GM18873 (cell line): ENCODE data around the gene RBM26.

Source experiments
- ATAC-seq: cut with Tn5 transposase; IDR thresholded peaks from one replicate; pipeline ENCODE4 v1.9.1; 2021; ENCODE audit warnings: mild to moderate bottlenecking, moderate library complexity, moderate number of reproducible peaks; ENCODE audit not compliant: unreplicated experiment, low FRiP score

Gene RBM26

DNA sequence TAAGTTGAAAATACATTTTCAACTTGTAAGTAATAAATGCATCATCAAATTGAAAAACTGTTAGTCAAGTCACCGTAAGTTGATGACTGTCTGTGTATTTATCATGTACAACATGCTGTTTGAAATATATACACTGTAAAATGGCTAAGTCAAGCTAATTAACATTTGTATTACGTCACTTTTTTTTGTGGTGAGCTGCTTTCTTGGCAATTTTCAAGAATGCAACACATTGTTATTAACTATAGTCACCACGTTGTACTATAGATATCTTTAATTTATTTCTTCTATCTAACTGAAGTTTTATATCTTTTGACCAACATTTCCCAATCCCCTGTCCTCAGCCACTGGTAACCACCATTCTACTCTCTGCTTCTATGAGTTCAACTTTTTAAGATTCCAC, 57.0 kb downstream of the RBM26 start:
- no peak for ATAC-seq

DNA sequence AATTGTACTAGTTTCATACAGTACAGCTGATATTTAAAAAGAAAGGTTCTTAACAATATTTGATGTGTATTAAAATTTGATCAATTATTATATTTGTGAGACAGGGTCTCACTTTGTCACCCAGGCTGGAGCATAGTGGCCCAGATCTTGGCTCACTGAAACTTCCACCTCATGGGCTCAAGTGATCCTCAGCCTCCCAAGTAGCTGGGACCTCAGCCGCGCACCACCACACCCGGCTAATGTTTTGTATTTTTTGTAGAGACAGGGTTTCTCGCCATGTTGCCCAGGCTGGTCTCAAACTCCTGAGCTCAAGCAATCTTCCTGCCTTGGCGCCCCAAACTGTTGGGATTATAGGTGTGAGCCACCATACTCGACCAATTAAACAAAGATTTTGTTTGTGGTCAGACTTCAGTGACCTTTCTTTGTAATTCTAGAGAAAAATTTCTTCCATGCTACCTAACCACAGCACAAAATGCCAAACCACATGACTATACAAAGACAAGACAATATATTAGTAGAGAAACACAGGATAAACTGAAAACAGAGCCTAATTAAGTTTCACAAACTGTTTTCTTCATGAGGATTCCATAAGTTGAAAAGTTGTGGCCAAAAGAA, 59.6 kb downstream of the RBM26 start:
- ATAC-seq: no peak

DNA sequence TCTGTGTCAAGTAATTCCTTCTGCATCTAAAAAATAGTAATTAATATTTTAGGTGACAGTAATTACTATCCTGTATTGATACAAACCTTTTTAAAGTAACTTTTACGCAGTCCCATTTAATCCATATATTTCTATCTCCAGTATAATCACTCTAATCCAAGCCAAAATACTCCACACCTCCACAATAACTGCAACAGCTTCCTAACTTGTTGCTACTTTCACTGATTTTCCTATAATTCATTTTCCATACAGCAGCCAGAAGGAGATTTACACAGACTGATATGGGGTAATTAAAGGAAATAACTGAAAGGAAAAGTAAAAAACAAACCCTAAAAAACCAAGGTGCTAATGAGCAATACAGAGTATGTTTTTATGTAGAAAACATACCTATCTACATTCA, 64.9 kb downstream of the RBM26 start:
- ATAC-seq: no peak

DNA sequence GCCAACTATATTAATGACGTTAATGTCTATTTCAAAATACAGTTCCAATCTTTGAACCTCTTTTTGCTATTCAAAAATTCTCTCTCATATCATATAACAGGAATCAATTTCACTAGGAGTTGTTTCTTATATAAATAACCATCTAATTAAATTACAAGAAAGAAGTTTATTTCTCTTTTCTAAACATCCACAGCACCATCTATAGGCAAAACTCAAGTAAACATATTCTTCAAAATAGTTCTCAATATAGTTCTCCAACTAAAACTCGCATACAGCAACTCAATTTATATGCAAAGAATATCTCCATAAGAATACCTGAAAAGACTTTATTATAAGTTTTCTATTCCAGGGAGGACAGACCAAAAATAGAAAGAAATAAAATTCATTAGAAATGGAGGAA, 65.6 kb downstream of the RBM26 start:
- no peak for ATAC-seq

DNA sequence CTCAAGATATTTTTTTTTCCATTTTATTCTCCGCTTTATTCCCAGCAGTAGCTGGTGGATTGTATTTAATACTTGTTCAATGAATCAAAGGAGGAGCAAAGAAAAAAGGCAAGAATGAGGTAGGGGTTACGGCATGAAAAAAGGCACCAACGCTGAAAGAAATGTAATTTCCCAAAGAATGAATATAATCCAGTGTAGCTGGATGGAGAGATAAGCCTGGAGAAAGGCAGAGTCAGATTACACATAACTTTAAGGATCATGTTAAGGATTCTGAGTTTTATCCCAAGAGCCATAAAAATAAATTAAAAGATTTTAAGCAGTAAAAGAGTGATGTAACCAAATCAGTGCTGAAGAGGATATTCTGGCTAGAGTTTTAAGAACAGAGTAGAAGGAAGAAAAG, 67.7 kb downstream of the RBM26 start:
- ATAC-seq: no peak

DNA sequence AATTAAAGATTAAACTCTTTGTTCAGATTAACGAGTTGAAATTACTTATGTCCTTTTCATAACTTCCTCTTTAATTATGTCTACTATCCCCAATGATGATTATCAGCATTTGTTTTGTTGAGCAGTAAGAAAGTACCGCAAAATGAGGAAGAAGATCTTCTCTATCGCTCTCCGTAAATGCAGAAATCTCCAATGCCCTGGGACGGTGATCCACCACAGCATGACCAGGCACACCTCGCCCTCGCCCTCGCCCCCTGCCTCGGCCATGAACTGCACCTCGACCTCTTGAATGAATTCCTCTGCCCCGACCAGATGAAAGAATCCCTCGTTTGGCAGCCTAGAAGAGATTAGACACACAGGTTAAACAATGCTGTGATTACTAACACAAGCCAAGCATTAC, 69.1 kb downstream of the RBM26 start:
- no peak for ATAC-seq

DNA sequence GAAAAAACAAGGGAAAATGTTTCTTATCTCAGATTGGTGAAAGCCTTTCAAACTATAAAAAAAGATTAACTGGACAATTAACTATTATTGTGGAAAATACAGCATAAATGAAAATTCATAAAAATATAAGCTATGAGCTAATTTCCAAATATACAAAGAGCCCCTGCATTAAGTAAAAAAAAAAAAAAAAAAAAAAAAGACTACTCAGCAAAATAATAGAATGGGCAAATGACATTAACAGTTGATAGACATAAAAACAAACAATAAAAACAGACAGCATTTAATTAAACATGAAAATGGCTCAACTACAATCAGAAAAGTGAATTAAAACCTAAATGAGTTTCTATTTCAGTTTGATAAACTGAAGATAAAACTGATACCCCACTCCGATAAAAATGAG, 77.5 kb downstream of the RBM26 start:
- ATAC-seq: no peak

DNA sequence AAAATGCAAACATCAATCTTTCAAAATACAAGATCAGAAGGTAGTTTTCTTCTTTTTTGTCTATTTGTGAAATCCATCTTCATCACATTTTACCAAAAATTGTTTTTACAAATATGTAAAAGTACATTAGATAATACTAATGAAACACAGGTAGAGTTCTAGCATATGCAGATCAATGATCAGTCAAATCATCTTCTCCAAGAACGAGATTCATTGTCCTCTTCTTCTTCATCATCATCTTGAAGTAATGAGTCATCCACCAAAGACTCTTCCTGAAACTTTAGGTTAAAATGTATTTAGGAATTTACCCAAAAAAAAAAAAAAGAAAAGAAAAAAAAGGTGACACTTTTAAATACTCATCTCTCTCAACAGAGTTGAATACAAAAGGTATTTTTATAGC, 85.6 kb downstream of the RBM26 start:
- no peak for ATAC-seq

DNA sequence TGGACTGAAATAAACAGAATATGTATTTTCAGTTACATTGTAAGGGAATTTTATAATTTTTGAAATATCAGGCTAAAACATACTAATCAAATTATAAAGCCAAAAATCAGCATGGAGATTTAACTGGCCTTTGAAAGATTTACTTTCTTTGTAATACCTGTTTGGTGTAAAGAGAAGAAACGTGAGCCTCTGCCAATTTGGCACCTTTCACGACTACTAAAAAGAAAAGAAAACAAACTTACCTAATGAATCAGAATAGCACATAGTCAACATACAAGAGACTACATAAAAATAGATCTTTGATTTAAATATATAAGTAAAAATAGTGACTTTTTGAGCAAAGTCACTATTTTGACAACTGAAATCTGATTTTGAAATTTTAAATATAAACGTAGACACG, 87.4 kb downstream of the RBM26 start:
- no peak for ATAC-seq

DNA sequence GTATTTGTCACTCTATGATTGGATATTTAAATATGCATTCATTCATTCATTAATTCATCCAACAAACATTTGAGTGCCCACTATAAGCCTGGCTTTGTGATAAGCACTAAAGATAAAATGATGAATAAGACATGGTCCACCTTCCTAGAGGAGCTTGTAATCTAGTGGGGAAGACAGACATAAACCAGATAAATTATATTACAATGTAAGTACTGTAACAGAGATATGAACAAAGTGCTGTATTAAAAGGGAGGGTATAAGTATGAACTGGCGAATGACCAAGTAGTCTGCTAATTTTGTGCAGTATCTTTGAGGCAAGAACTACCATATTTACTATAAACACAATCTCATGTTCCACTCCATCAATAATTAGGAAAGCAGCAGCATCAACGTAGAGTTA, 88.2 kb downstream of the RBM26 start:
- no peak for ATAC-seq

DNA sequence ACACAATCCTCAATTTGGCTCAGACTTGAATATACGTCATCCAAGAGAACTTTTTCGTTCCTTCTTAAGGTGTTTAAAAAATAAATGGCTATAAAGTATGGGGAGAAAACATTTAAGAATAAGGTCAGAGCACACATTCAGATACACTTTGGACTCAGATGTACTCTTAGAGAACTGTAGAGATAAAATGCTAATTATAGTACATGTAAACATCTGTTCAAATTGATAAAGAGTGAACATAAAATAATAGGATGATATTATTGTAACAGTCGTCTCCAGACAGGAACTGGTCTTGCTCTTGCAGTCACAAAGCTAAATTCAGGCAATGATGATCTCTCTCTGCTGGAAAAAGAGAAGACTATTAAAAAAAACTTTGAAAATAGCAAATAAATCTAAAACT, 91.4 kb downstream of the RBM26 start:
- no peak for ATAC-seq

DNA sequence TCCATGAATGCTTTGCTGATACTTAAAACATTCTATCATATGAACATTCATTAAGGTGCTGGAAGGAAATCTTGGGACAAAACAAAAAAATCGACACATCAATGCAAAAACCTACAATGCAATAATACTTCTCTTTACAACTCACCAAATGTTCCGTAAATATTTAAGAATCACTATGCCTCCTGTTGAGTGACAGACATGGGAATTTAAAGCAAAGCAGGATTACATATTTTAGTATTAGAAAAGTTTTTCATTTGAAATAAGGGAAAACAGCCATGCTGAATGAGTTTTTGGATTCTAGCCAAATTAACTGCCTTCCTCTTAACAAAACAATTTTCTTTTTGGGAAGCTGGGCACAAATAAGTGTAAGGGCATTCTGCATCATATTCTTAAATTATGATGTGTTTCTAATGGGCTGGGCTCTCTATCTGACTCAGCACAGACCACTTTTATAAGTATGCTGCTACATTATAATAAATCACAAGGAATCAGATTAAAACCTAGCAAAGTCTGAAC, 93.7 kb downstream of the RBM26 start:
- no peak for ATAC-seq

DNA sequence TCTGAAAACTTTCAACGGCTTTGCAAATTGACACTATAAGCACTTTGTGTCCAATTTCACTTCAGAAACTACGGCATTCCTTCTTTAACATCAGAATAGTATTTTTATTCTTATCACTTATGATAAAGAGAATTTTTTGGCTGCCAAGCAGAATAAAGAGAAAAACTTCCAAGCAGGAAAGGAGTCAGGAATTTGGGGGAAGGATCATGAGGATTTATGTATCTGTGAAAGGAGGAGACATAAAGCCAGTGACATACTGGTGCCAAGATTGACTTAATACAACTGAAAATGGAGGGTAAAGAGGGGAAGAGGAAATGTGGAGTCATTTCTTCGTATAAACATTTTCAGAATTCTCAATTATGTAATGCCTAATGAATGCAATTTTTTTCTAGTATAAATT, 94.7 kb downstream of the RBM26 start:
- ATAC-seq: no peak

DNA sequence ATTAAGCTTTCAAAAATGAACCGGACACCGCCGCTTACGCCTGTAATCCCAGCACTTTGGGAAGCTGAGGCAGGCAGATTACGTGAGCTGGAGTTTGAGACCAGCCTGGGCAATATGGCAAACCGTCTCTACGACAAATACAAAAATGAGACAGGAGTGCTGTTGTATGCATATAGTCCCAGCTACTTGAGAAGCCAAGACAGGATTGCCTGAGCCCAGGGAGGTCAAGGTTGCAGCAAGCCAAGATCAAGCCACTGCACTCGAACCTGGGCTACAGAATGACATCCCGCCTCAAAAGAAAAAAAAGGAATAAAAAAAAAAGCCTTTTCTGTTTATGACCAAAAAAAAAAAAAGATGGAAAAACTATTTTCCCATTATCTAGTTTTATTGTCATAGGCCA, 96.4 kb downstream of the RBM26 start:
- ATAC-seq: no peak

DNA sequence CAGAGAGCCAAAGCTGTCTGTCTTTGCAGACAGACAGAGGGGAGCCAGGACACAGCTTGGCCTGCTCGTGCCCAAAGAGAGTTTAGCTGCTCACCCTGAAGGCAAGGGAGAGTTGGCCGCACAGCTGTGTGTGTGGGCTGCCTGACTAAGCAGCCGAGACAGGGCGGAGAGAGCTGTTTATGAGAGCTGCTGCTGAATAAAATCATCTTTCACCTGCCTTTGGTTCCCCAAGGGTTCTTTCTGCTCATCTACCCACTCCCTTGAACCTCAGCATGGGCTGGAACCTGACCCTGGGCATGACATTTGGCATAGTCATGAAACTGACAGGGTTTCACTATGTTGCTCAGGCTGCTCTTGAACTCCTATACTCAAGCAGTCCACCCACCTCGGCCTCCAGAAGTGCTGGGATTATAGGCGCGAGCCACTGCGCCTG, 98.2 kb downstream of the RBM26 start:
- ATAC-seq: no peak

DNA sequence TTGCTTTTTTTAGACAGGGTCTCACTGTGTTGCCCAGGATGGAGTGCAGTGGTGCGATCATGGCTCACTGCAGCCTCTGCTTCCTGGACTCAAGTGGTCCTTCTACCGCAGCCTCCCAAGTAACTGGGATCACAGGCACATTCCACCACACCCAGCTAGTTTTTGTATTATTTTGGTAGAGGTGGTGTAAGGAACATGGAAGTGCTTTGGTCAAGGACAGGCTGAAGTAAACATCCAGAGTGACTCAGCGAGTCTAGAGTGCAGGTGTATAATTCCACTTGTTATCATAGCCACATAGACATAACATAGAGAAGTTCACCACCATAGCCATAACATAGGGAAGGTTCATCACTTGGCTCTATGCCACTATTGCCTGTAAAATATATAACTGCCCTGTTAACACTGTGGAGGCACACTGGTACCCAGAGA, 98.6 kb downstream of the RBM26 start:
- ATAC-seq: no peak

DNA sequence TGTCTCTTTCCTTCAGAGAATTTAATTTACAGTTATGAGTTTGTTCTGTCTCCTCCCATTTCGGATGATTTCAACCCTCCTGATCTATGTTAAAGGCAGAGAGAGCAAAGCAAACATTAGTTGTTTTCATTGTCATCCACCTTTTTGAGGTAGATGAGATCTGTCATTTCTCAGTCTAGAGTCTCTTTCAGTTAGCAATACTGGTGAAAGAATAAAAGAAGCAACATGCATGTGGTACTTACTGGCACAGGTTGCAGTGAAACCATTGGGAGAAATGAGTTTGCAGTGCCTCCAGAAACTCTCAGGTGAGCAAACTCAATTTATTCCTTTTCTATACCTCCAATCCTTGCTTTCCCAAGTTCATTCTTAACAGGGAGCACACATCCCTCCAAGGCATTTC, 99.4 kb downstream of the RBM26 start:
- no peak for ATAC-seq

DNA sequence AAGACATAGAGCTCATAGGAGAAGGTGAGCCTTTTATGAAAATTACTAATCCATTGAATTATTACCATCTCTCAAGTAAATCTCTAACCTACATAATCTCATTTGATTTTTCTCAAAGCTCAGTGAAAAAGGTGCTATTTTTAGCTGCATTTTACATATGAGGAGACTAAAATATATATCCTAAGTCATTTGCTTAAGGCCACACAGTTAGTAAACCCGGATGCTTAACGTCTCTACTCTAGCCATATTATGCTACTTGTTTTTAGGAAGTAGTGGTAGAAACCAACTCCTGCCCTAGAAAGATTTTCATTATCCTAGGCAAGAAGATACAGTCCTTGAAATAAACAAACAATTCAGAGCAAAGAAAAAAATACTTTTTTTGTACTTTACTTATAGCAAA, 108.9 kb downstream of the RBM26 start:
- ATAC-seq: no peak

DNA sequence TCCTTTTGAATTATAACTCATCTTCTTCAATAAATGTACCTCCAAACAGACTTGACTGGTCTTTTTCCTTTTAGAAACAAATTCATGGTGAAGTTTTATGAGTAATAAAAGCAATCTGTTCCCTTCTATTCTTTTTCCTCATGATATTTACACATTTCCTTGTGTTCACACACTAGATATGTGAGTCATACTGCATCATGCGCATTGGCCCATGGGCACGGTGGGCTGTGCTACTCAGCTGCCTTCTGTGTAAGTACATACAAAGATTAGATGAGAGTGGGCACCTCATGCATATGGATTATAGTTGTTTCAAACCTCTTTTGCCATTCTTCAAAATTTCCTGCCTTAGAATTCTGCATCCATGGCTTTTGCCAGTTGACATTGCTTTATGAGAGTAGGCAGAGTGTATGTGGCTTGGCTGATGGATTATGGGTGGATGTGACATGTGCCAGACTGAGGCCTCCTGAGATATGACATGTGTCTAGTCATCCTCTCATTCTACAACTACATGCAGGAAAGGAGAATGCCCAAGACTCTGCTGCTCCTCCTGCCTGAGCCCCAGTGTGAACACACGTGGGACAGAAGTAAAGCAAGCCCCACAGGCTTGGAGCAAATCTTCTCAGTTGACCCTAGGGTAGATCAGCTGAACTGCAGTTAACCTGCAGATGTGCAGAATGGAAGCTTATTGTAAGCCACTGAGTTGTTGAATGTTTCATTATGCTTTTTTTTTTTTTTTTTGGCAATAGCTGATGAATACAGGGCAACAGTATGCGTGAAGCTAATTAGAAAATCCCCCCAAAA, 109.9 kb downstream of the RBM26 start:
- ATAC-seq: no peak

DNA sequence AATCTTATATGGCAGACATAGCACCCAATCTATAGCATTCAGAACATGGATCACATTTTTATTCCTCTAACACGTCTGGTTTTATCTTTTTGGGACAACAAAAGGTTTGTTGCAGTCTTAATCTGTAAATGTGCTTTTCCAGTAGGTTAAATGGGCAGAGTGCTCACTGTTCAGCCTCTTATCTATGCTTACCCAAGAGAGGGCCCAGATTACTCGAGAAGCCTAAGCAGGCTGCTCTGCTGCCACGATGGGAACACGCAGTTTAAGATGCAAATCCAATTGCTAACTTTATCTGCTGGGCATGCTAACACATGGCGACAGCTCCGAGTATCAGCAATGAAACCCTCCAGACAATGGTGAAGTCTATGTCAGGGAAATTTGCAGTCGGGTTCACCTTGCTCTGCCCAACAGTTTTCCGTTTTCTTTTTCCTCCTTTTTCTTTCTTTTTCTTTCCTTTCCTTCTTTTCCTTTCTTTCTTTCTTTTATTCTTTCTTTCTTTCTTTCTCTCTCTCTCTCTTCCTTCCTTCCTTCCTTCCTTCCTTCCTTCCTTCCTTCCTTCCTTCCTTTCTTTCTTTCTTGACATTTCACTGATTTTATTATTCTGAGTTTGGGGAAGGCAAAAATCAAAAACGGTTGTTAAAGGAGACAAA, 115.3 kb downstream of the RBM26 start:
- ATAC-seq: no peak

DNA sequence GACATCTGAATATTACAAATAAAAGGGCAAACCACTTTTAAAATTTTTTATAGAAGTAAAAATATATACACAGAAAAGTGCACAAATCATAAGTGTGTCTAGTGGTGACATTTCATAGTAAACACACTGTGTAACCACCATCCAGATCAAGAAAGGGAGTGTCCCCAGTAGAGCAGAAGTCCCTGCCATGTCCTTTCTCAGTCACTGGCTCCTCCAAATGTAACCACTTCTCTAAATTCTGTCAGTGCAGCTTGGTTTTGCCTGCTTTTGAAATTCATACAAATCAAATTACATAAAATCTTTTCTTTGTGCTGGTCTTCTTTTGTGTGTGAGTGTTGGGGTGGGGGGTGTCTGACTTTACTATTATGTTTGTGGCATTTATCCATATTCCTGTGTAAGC, 116.5 kb downstream of the RBM26 start:
- no peak for ATAC-seq
